ENCODE results near the gene AGAP1. TPM values are rescaled to one million over a fixed set of nuclear protein-coding genes. Genes with fewer than 3 reads are reported as not detected.

The AGAP1 gene
- total RNA-seq, 3 donors from 2014 or later (not counting 1 experiment from before 2014, with no cell fraction given): 42.0 to 56.4 (median 45.7) TPM

- no peaks in the 10 kb centered on the region for H3K4me1 ChIP-seq (ENCODE audit: control insufficient read depth, insufficient read depth, low read length)
- no peak overlapping the region for H3K4me3 ChIP-seq (ENCODE audit: low read length)
- H3K9me3 ChIP-seq (ENCODE audit: control insufficient read depth, insufficient read depth, low read length): no peaks in the 10 kb centered on the region
- TF ChIP-seq CTCF (IDR thresholded peaks at IDR 0.05): no peak
- intact Hi-C loops (cut with micrococcal nuclease): no loop called here
- no peaks in the 10 kb centered on the region for H3K4me1 Mint-ChIP-seq
- H3K27me3 ChIP-seq (ENCODE audit: control insufficient read depth, insufficient read depth, low read length): no peaks in the 10 kb centered on the region
- no peak overlapping the region for H3K27ac Mint-ChIP-seq
- DNase-seq: no peak
- H3K27me3 Mint-ChIP-seq (ENCODE audit: low read depth in 2 of 2): peaks cover 14 to 26% of the 10 kb centered on the region in 2 donors
- H3K27ac ChIP-seq (ENCODE audit: low read length): no peak overlapping the region
- no peak for ATAC-seq
- no peaks in the 10 kb centered on the region for H3K36me3 ChIP-seq (ENCODE audit: control insufficient read depth, insufficient read depth, low read length)
- H3K9me3 Mint-ChIP-seq: no peaks in the 10 kb centered on the region
- no peaks in the 10 kb centered on the region for H3K36me3 Mint-ChIP-seq
- 89% methylated on average over 12 of the region's 12 CpGs for WGBS (ENCODE audit: insufficient coverage)
- H3K4me3 Mint-ChIP-seq: no peak overlapping the region
These were observed 116.9 kb downstream of the AGAP1 start for GRCh38 chr2:235610696-235611257.

DNA sequence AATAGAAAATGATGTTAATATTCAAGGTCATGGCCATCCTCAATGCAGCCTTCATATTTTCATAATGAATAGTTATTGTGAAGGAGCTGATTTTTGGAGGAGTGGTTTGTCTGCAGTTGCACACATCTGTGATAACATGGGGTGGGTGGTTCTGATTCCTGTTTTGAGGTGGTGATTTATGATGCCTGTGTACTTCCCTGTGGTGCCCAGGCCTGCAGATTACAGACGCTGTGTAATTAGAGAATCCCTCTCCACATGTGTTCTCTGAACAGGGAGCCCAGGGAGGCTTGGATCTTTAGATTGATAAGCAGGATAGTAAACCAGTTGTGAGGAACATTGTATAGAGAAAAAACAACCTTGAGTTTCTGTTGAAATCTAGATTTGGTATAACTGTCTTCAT is 117.5 kb downstream of the AGAP1 start:
- no peak for DNase-seq
- no peak for TF ChIP-seq CTCF (IDR thresholded peaks at IDR 0.05)
- H3K36me3 Mint-ChIP-seq: no peaks in the 10 kb centered on the region
- intact Hi-C loops (cut with micrococcal nuclease): no loop called here
- no peak for ATAC-seq
- H3K4me3 ChIP-seq (ENCODE audit: low read length): no peak overlapping the region
- WGBS (ENCODE audit: insufficient coverage): 43% methylated on average over 1 of the region's 1 CpG
- no peak overlapping the region for H3K27ac Mint-ChIP-seq
- H3K36me3 ChIP-seq (ENCODE audit: control insufficient read depth, insufficient read depth, low read length): no peaks in the 10 kb centered on the region
- H3K9me3 ChIP-seq (ENCODE audit: control insufficient read depth, insufficient read depth, low read length): no peaks in the 10 kb centered on the region
- no peak overlapping the region for H3K27ac ChIP-seq (ENCODE audit: low read length)
- H3K27me3 ChIP-seq (ENCODE audit: control insufficient read depth, insufficient read depth, low read length): no peaks in the 10 kb centered on the region
- H3K9me3 Mint-ChIP-seq: no peaks in the 10 kb centered on the region
- no peak overlapping the region for H3K4me3 Mint-ChIP-seq
- no peaks in the 10 kb centered on the region for H3K4me1 Mint-ChIP-seq
- peaks cover 14 to 20% of the 10 kb centered on the region in 2 donors for H3K27me3 Mint-ChIP-seq (ENCODE audit: low read depth in 2 of 2)
- H3K4me1 ChIP-seq (ENCODE audit: control insufficient read depth, insufficient read depth, low read length): no peaks in the 10 kb centered on the region

DNA sequence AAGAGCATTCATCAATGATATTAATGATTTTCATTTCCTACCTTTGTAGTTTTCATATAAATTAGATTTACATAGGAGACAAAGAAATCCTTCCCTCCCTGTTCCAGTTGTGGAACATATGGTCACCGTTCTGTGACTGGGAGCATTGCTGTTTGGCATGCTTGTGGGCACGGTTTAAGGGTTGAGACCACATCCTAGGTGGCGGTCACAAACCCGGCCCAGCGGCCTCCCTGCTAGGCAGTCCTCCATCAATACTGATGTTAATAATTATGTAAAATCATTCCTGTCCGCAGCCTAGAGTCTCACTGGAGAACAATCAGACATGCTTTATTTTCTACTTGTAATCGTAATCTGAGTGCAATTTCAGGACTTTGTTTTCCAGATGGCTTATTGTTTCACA is 117.9 kb downstream of the AGAP1 start:
- ATAC-seq (no peak), DNase-seq (no peak)
- Mint-ChIP-seq H3K27ac (no peak overlapping the region), H3K4me1 (no peaks in the 10 kb centered on the region), H3K4me3 (no peak overlapping the region), H3K27me3 (ENCODE audit: low read depth in 2 of 2) (peaks cover 14 to 18% of the 10 kb centered on the region in 2 donors), H3K9me3 (no peaks in the 10 kb centered on the region), H3K36me3 (no peaks in the 10 kb centered on the region)
- 75% methylated on average over 6 of the region's 7 CpGs for WGBS (ENCODE audit: insufficient coverage)
- intact Hi-C loops (cut with micrococcal nuclease): no loop called here
- no peaks in the 10 kb centered on the region for H3K4me1 ChIP-seq (ENCODE audit: control insufficient read depth, insufficient read depth, low read length)
- no peaks in the 10 kb centered on the region for H3K27me3 ChIP-seq (ENCODE audit: control insufficient read depth, insufficient read depth, low read length)
- no peak overlapping the region for H3K27ac ChIP-seq (ENCODE audit: low read length)
- no peak for TF ChIP-seq CTCF (IDR thresholded peaks at IDR 0.05)
- H3K9me3 ChIP-seq (ENCODE audit: control insufficient read depth, insufficient read depth, low read length): no peaks in the 10 kb centered on the region
- no peak overlapping the region for H3K4me3 ChIP-seq (ENCODE audit: low read length)
- H3K36me3 ChIP-seq (ENCODE audit: control insufficient read depth, insufficient read depth, low read length): no peaks in the 10 kb centered on the region

Data from natural killer cell (primary cell).